ENCODE results near the gene BTG3. TPM values are rescaled to one million over a fixed set of nuclear protein-coding genes. Genes with fewer than 3 reads are reported as not detected.

Gene BTG3
- total and polyA plus RNA-seq, 2 donors (not counting 3 experiments of a cell fraction or from before 2014, with no cell fraction given) = 18.1 to 37.2 TPM

GRCh38 chr21:17602874-17603273 is 9.8 kb downstream of the BTG3 start:
- Histone ChIP-seq H3K79me2 (ENCODE audit: control insufficient read depth, insufficient read depth, low read length) (peaks cover 48% of the 10 kb centered on the region), H3K9me3 (replicated peaks; ENCODE audit: control insufficient read depth, insufficient read depth, low read length) (no peaks in the 10 kb centered on the region), H3K4me3 (replicated peaks in 1 of 3; ENCODE audit: insufficient read depth in 1 of 3, low read depth in 1 of 3, low read length in 3 of 3) (no peak overlapping the region), H3K4me2 (ENCODE audit: insufficient read depth, low read length) (no peak overlapping the region), H3K9me1 (replicated peaks; ENCODE audit: control insufficient read depth, extremely low read depth, insufficient read depth, low read length) (no peaks in the 10 kb centered on the region), H3K9ac (replicated peaks; ENCODE audit: extremely low read depth, insufficient read depth, low read length) (no peak overlapping the region), H3K27me3 (ENCODE audit: control insufficient read depth in 2 of 2, insufficient read depth in 2 of 2, low read length in 2 of 2) (no peaks in the 10 kb centered on the region), H2AFZ (ENCODE audit: low read depth, low read length) (no peak overlapping the region), H3K36me3 (ENCODE audit: control insufficient read depth in 2 of 2, extremely low read depth in 1 of 2, insufficient read depth in 2 of 2, low read length in 2 of 2) (peaks cover 9 to 31% of the 10 kb centered on the region in 2 experiments), H3K4me1 (ENCODE audit: control insufficient read depth, extremely low read depth, insufficient read depth, low read length) (no peaks in the 10 kb centered on the region), H4K20me1 (replicated peaks; ENCODE audit: control insufficient read depth, extremely low read depth, insufficient read depth, low read length) (peaks cover 3% of the 10 kb centered on the region), H3K27ac (ENCODE audit: insufficient read depth, low read depth, low read length) (no peak overlapping the region)
- ChIA-PET POLR2A (interaction anchor here (1.4 kb wide), 1 partner anchor 8 kb away, joined by 6 read pairs; no protein-coding TSS in a partner anchor), CTCF (interaction anchor here (1.2 kb wide), 1 partner anchor 11 kb away, joined by 4 read pairs; no protein-coding TSS in a partner anchor)
- no peak for TF ChIP-seq GATA2 (IDR thresholded peaks at IDR 0.05; ENCODE audit: insufficient read depth, insufficient read length, low read depth, low read length)
- TF ChIP-seq MYC (IDR thresholded peaks at IDR 0.05; ENCODE audit: low read depth, low read length) = no peak
- TF ChIP-seq POLR2AphosphoS5 (IDR thresholded peaks at IDR 0.05; ENCODE audit: insufficient read depth, low read depth, low read length) = no peak
- TF ChIP-seq JUN (IDR thresholded peaks at IDR 0.05; ENCODE audit: borderline replicate concordance, insufficient read depth, insufficient read length, low read depth) = no peak
- TF ChIP-seq CTCF (IDR thresholded peaks at IDR 0.05; ENCODE audit: extremely low read depth in 1 of 2, insufficient read depth in 1 of 2, low read depth in 1 of 2, low read length in 2 of 2) = no peak
- no TSS peak for BruUV-seq (replicated peaks)
- intact Hi-C loops (cut with micrococcal nuclease) = no loop called here
- FAIRE-seq = no peak
- dilution Hi-C loops (cut with MboI; ENCODE audit: extremely low pct_ligation_motif_present, low sequenced_read_pairs) = no loop called here
- no peak for DNase-seq (ENCODE audit: low read depth, low spot score)

GRCh38 chr21:17598437-17598836 is 14.3 kb downstream of the BTG3 start:
- no peak overlapping the region for H2AFZ ChIP-seq (ENCODE audit: low read depth, low read length)
- CTCF ChIA-PET = interaction anchor here (1.7 to 2.4 kb wide), 3 partner anchors 13 to 212 kb away, joined by 4 to 11 read pairs (median 6); no protein-coding TSS in a partner anchor
- dilution Hi-C loops (cut with MboI; ENCODE audit: extremely low pct_ligation_motif_present, low sequenced_read_pairs) = no loop called here

More at GRCh38 chr21:17598437-17598836, 14.3 kb downstream of the BTG3 start:
- H3K79me2 ChIP-seq (ENCODE audit: control insufficient read depth, insufficient read depth, low read length) = peaks cover 20% of the 10 kb centered on the region
- no peak overlapping the region for H3K27ac ChIP-seq (ENCODE audit: insufficient read depth, low read depth, low read length)
- FAIRE-seq = no peak
- no TSS peak for BruUV-seq (replicated peaks)
- H4K20me1 ChIP-seq (replicated peaks; ENCODE audit: control insufficient read depth, extremely low read depth, insufficient read depth, low read length) = peaks cover 3% of the 10 kb centered on the region
- no peak for DNase-seq (ENCODE audit: low read depth, low spot score)
- POLR2A ChIA-PET = no interaction called here
- H3K9ac ChIP-seq (replicated peaks; ENCODE audit: extremely low read depth, insufficient read depth, low read length) = no peak overlapping the region
- no peaks in the 10 kb centered on the region for H3K9me1 ChIP-seq (replicated peaks; ENCODE audit: control insufficient read depth, extremely low read depth, insufficient read depth, low read length)
- H3K36me3 ChIP-seq (ENCODE audit: control insufficient read depth in 2 of 2, extremely low read depth in 1 of 2, insufficient read depth in 2 of 2, low read length in 2 of 2) = peaks cover 3 to 43% of the 10 kb centered on the region in 2 experiments
- TF ChIP-seq MAX (IDR thresholded peaks at IDR 0.05; ENCODE audit: insufficient read depth, insufficient read length) (no peak), EZH2 (IDR thresholded peaks at IDR 0.05; ENCODE audit: borderline replicate concordance, low read depth, low read length, severe bottlenecking) (no peak), MYC (IDR thresholded peaks at IDR 0.05; ENCODE audit: low read depth, low read length) (no peak), CTCF (IDR thresholded peaks at IDR 0.05; ENCODE audit: extremely low read depth in 1 of 2, insufficient read depth in 1 of 2, low read depth in 1 of 2, low read length in 2 of 2) (no peak), POLR2A (IDR thresholded peaks at IDR 0.05; ENCODE audit: low read depth, low read length) (no peak), GATA2 (IDR thresholded peaks at IDR 0.05; ENCODE audit: insufficient read depth, insufficient read length, low read depth, low read length) (no peak)
- H3K4me3 ChIP-seq (replicated peaks in 1 of 3; ENCODE audit: insufficient read depth in 1 of 3, low read depth in 1 of 3, low read length in 3 of 3) = no peak overlapping the region
- H3K4me2 ChIP-seq (ENCODE audit: insufficient read depth, low read length) = no peak overlapping the region
- H3K4me1 ChIP-seq (ENCODE audit: control insufficient read depth, extremely low read depth, insufficient read depth, low read length) = no peaks in the 10 kb centered on the region
- H3K9me3 ChIP-seq (replicated peaks; ENCODE audit: control insufficient read depth, insufficient read depth, low read length) = no peaks in the 10 kb centered on the region
- no peaks in the 10 kb centered on the region for H3K27me3 ChIP-seq (ENCODE audit: control insufficient read depth in 2 of 2, insufficient read depth in 2 of 2, low read length in 2 of 2)
- intact Hi-C loops (cut with micrococcal nuclease) = no loop called here

Measured in endothelial cell of umbilical vein (primary cell).